Smooth muscle cell (in vitro differentiated cells): ENCODE data around the gene ZDHHC3. TPM values are rescaled to one million over a fixed set of nuclear protein-coding genes. Genes with fewer than 3 reads are reported as not detected.

ENCODE experiments used
- DNase-seq: peaks from one replicate; lab custom pipeline; 2025; ENCODE audit not compliant: unreplicated experiment; lab: John Stamatoyannopoulos, UW
- H2AFZ ChIP-seq: fragments of 200-600 bp; sonication (generic); 2 replicates; pipeline ENCODE4 v1.6.0; 2016; ENCODE audit warnings: antibody characterized with exemption, low read depth, mild to moderate bottlenecking
- H3F3A ChIP-seq: fragments of 200-600 bp; sonication (generic); 2 replicates; pipeline ENCODE4 v1.6.0; 2017; ENCODE audit warnings: antibody characterized with exemption, low read depth
- H3K27ac ChIP-seq: fragments of 200-600 bp; sonication (generic); 2 replicates; pipeline ENCODE4 v1.5.1; 2016; ENCODE audit warnings: low read depth, mild to moderate bottlenecking
- H3K27me3 ChIP-seq: fragments of 200-600 bp; sonication (generic); 2 replicates; pipeline ENCODE4 v1.6.1; 2016; ENCODE audit warnings: low read depth, mild to moderate bottlenecking
- H3K36me3 ChIP-seq: fragments of 200-600 bp; sonication (generic); 2 replicates; pipeline ENCODE4 v1.5.1; 2016; ENCODE audit warnings: low read depth
- H3K4me1 ChIP-seq: fragments of 200-600 bp; sonication (generic); 2 replicates; pipeline ENCODE4 v1.5.1; 2016; ENCODE audit warnings: low read depth
- H3K4me2 ChIP-seq: fragments of 200-600 bp; sonication (generic); 2 replicates; pipeline ENCODE4 v1.6.0; 2016; ENCODE audit warnings: mild to moderate bottlenecking
- H3K4me3 ChIP-seq: fragments of 200-600 bp; sonication (generic); 2 replicates; pipeline ENCODE4 v1.5.1; 2016; ENCODE audit warnings: mild to moderate bottlenecking
- H3K79me2 ChIP-seq: fragments of 200-600 bp; sonication (generic); 2 replicates; pipeline ENCODE4 v1.6.0; 2016; ENCODE audit warnings: low read depth, mild to moderate bottlenecking
- H3K9ac ChIP-seq: fragments of 200-600 bp; sonication (generic); 2 replicates; pipeline ENCODE4 v1.6.0; 2016; ENCODE audit warnings: low read depth
- H3K9me3 ChIP-seq: fragments of 200-600 bp; sonication (generic); replicated peaks from 2 replicates; pipeline ENCODE4 v1.5.1; 2016; ENCODE audit warnings: low read depth
- H4K20me1 ChIP-seq: fragments of 200-600 bp; sonication (generic); 2 replicates; pipeline ENCODE4 v1.6.0; 2016; ENCODE audit warnings: low read depth
- CTCF ChIP-seq: fragments of 200-600 bp; sonication (generic); IDR thresholded peaks from 2 replicates; pipeline ENCODE4 v1.5.1; 2017; ENCODE audit warnings: borderline replicate concordance, mild to moderate bottlenecking, antibody characterized with exemption; ENCODE audit not compliant: insufficient read depth, poor library complexity, severe bottlenecking
- WGBS: methylation state at CpG from one replicate; pipeline ENCODE4 v1.1.7; 2016; ENCODE audit warnings: low lambda C conversion rate; 5-methylcytosine and 5-hydroxymethylcytosine counted together
- polyA plus RNA-seq: library from polyadenylated mRNA; unstranded; fragments of >200 nt; fragmentation: Nextera tagmentation; extraction: Ambion mirVana; gene quantifications from 2 replicates; pipeline ENCODE4 v1.2.1, GENCODE V29; 2016
- total RNA-seq: library from RNA; depleted of rRNA; stranded (reverse); fragments of >200 nt; gene quantifications from 2 replicates; pipeline ENCODE4 v1.2.3, GENCODE V29; 2014

Gene ZDHHC3
- total and polyA plus RNA-seq, 2 experiments from 2014 or later = 40.5 to 63.7 TPM

- Histone ChIP-seq H3K4me2 (no peak overlapping the region), H3K4me1 (no peaks in the 10 kb centered on the region), H2AFZ (no peak overlapping the region), H3K79me2 (no peaks in the 10 kb centered on the region), H4K20me1 (no peaks in the 10 kb centered on the region), H3K36me3 (no peaks in the 10 kb centered on the region), H3K4me3 (no peak overlapping the region), H3K9me3 (no peaks in the 10 kb centered on the region), H3F3A (no peaks in the 10 kb centered on the region), H3K9ac (no peak overlapping the region), H3K27me3 (no peaks in the 10 kb centered on the region), H3K27ac (no peak overlapping the region)
- TF ChIP-seq CTCF = no peak
- DNase-seq = no peak
- 89% methylated on average over 7 of the region's 7 CpGs for WGBS
These were observed 88.9 kb downstream of the ZDHHC3 start for GRCh38 chr3:44887101-44887500.

GRCh38 chr3:44886561-44886960 lies 89.4 kb downstream of the ZDHHC3 start:
- H3K4me2 ChIP-seq = no peak overlapping the region
- no peak for DNase-seq

GRCh38 chr3:44885618-44886017 lies 90.4 kb downstream of the ZDHHC3 start:
- Histone ChIP-seq H3F3A (no peaks in the 10 kb centered on the region), H3K9me3 (no peaks in the 10 kb centered on the region), H3K27ac (no peak overlapping the region), H3K27me3 (no peaks in the 10 kb centered on the region), H2AFZ (no peak overlapping the region), H3K9ac (no peak overlapping the region), H3K36me3 (no peaks in the 10 kb centered on the region), H4K20me1 (no peaks in the 10 kb centered on the region), H3K4me2 (peak overlapping the region; percentile 11), H3K4me1 (no peaks in the 10 kb centered on the region), H3K4me3 (no peak overlapping the region), H3K79me2 (no peaks in the 10 kb centered on the region)
- DNase-seq = no peak
- WGBS = 18% methylated on average over 4 of the region's 4 CpGs
- no peak for TF ChIP-seq CTCF

More at GRCh38 chr3:44886561-44886960, 89.4 kb downstream of the ZDHHC3 start:
- TF ChIP-seq CTCF = no peak
- H3K79me2 ChIP-seq = no peaks in the 10 kb centered on the region
- no peaks in the 10 kb centered on the region for H3K36me3 ChIP-seq
- H2AFZ ChIP-seq = no peak overlapping the region
- no peak overlapping the region for H3K4me3 ChIP-seq
- no peaks in the 10 kb centered on the region for H3K4me1 ChIP-seq
- H3K27ac ChIP-seq = no peak overlapping the region
- H3K9ac ChIP-seq = no peak overlapping the region
- no peaks in the 10 kb centered on the region for H3K27me3 ChIP-seq
- H3K9me3 ChIP-seq = no peaks in the 10 kb centered on the region
- WGBS = 74% methylated on average over 3 of the region's 3 CpGs
- H4K20me1 ChIP-seq = no peaks in the 10 kb centered on the region
- no peaks in the 10 kb centered on the region for H3F3A ChIP-seq

GRCh38 chr3:44883999-44884431 lies 92.0 kb downstream of the ZDHHC3 start:
- Histone ChIP-seq H3K4me2 (peak overlapping the region; percentile 5), H3K27me3 (no peaks in the 10 kb centered on the region), H3K4me3 (no peak overlapping the region), H3K27ac (no peak overlapping the region), H3K4me1 (no peaks in the 10 kb centered on the region), H3K79me2 (no peaks in the 10 kb centered on the region), H3K9ac (no peak overlapping the region), H2AFZ (no peak overlapping the region), H4K20me1 (no peaks in the 10 kb centered on the region), H3F3A (no peaks in the 10 kb centered on the region), H3K9me3 (no peaks in the 10 kb centered on the region), H3K36me3 (no peaks in the 10 kb centered on the region)
- WGBS = 29% methylated on average over 4 of the region's 4 CpGs
- DNase-seq = no peak
- TF ChIP-seq CTCF = no peak
